GM19467 (cell line): ENCODE data around the gene CYBA.

Source experiments
- ATAC-seq: cut with Tn5 transposase; IDR thresholded peaks from one replicate; pipeline ENCODE4 v1.9.1; 2021; ENCODE audit warnings: mild to moderate bottlenecking, moderate library complexity; ENCODE audit not compliant: unreplicated experiment

Gene CYBA

GRCh38 chr16:88650749-88651275 lies at the start of gene CYBA:
Gene CYBA (minus strand): TSS chr16:88651053. CDS start chr16:88651013, 40 bp downstream.
- ATAC-seq, result peak; percentile 63

GRCh38 chr16:88700322-88700635 lies 49.4 kb upstream of the CYBA start:
- no peak for ATAC-seq

GRCh38 chr16:88699180-88699579 lies 48.3 kb upstream of the CYBA start:
- ATAC-seq, result no peak

- ATAC-seq, result no peak
These were observed 47.8 kb upstream of the CYBA start for GRCh38 chr16:88698646-88699045.

GRCh38 chr16:88697831-88698615 lies 47.2 kb upstream of the CYBA start:
- no peak for ATAC-seq

GRCh38 chr16:88697116-88697830 lies 46.4 kb upstream of the CYBA start:
- no peak for ATAC-seq

GRCh38 chr16:88696441-88696840 lies 45.6 kb upstream of the CYBA start:
- no peak for ATAC-seq

- no peak for ATAC-seq
These were observed 44.9 kb upstream of the CYBA start for GRCh38 chr16:88695753-88696152.

- no peak for ATAC-seq
These were observed 44.4 kb upstream of the CYBA start for GRCh38 chr16:88695218-88695617.

- no peak for ATAC-seq
These were observed 43.6 kb upstream of the CYBA start for GRCh38 chr16:88694221-88695087.

- no peak for ATAC-seq
These were observed 42.7 kb upstream of the CYBA start for GRCh38 chr16:88693420-88694177.

- ATAC-seq, result no peak
These were observed 42.0 kb upstream of the CYBA start for GRCh38 chr16:88692861-88693260.

- no peak for ATAC-seq
These were observed 41.2 kb upstream of the CYBA start for GRCh38 chr16:88691924-88692560.

- no peak for ATAC-seq
These were observed 40.4 kb upstream of the CYBA start for GRCh38 chr16:88691129-88691813.

- no peak for ATAC-seq
These were observed 39.7 kb upstream of the CYBA start for GRCh38 chr16:88690341-88691128.

GRCh38 chr16:88688013-88688778 lies 37.3 kb upstream of the CYBA start:
- no peak for ATAC-seq

- ATAC-seq, result no peak
These were observed 36.8 kb upstream of the CYBA start for GRCh38 chr16:88687676-88688012.

GRCh38 chr16:88687254-88687576 lies 36.4 kb upstream of the CYBA start:
- ATAC-seq, result no peak
